ENCODE measurements around the gene SCD5.

GRCh38 chr4:82718162-82718940 is 80.2 kb downstream of the SCD5 start:
- TF ChIP-seq YY1 (tag by site-specific recombination; IDR thresholded peaks at IDR 0.05), result no peak
- TF ChIP-seq, protein P1, sequence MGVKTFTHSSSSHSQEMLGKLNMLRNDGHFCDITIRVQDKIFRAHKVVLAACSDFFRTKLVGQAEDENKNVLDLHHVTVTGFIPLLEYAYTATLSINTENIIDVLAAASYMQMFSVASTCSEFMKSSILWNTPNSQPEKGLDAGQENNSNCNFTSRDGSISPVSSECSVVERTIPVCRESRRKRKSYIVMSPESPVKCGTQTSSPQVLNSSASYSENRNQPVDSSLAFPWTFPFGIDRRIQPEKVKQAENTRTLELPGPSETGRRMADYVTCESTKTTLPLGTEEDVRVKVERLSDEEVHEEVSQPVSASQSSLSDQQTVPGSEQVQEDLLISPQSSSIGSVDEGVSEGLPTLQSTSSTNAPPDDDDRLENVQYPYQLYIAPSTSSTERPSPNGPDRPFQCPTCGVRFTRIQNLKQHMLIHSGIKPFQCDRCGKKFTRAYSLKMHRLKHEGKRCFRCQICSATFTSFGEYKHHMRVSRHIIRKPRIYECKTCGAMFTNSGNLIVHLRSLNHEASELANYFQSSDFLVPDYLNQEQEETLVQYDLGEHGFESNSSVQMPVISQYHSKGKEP (tag by site-specific recombination; IDR thresholded peaks at IDR 0.05), result no peak
- no peak for TF ChIP-seq ZNF560 (tag by site-specific recombination; IDR thresholded peaks at IDR 0.05; ENCODE audit: borderline replicate concordance)
- no peak for TF ChIP-seq ZBTB1 (tag by site-specific recombination; IDR thresholded peaks at IDR 0.05)
